Vagina (tissue), 2 donors: ENCODE data around the gene SYT1.

Experiments
- CTCF ChIP-seq, 3 experiments: fragments of 450-650 bp in 2 of 3; fragments of 200-600 bp in 1 of 3; sonication (generic) in 1 of 3; IDR thresholded peaks; one replicate each; pipeline ENCODE4 v1.5.1; 2017 to 2019; ENCODE audit warnings: antibody characterized with exemption in 3 of 3, mild to moderate bottlenecking in 2 of 3, moderate library complexity in 2 of 3
- POLR2A ChIP-seq, 2 donors: fragments of 450-650 bp; IDR thresholded peaks; one replicate each; pipeline ENCODE4 v1.6.1; 2017; ENCODE audit warnings: antibody characterized with exemption in 2 of 2, mild to moderate bottlenecking in 2 of 2, moderate library complexity in 2 of 2
- POLR2AphosphoS5 ChIP-seq, 2 donors: sonication (generic); formaldehyde crosslinking; IDR thresholded peaks; one replicate each; pipeline ENCODE4 v1.9.0; 2017; ENCODE audit warnings: antibody characterized with exemption in 2 of 2, mild to moderate bottlenecking in 2 of 2, low read depth in 1 of 2; ENCODE audit not compliant: insufficient read depth in 1 of 2

GRCh38 chr12:79238246-79238645 is 373.7 kb downstream of the SYT1 start:
- TF ChIP-seq CTCF (IDR thresholded peaks at IDR 0.05) (no peak), POLR2A (IDR thresholded peaks at IDR 0.05) (no peak), POLR2AphosphoS5 (IDR thresholded peaks at IDR 0.05; ENCODE audit: insufficient read depth in 1 of 2, low read depth in 1 of 2) (no peak)
